ENCODE results near the gene ZBTB11. TPM values are rescaled to one million over a fixed set of nuclear protein-coding genes. Genes with fewer than 3 reads are reported as not detected.
"Not testable (repeated sequence)": the region's sequence is repeated elsewhere in the genome, so short reads cannot be mapped to it uniquely, and the experiment has no call there.

ZBTB11 gene
- polyA plus RNA-seq, 1 of the 3 experiments (the other 2 are of a cell fraction), result 4.9 TPM

GRCh38 chr3:101642441-101642840 lies 34.5 kb downstream of the ZBTB11 start:
- ChIA-PET CTCF (no interaction called here), POLR2A (no interaction called here)
- no peaks in the 10 kb centered on the region for H3K9me3 ChIP-seq
- H3K4me2 ChIP-seq, result no peak overlapping the region
- H3K4me3 ChIP-seq (ENCODE audit: low read depth in 2 of 2, low read length in 1 of 2), result no peak overlapping the region
- no peaks in the 10 kb centered on the region for H3K9me2 ChIP-seq
- no peak for DNase-seq
- H3K9ac ChIP-seq, result no peak overlapping the region
- no peaks in the 10 kb centered on the region for H3K36me3 ChIP-seq (replicated peaks in 1 of 2; ENCODE audit: control insufficient read depth in 1 of 2, insufficient read depth in 2 of 2, low read length in 1 of 2)
- 91% methylated on average over 3 of the region's 3 CpGs for WGBS (ENCODE audit: low lambda C conversion rate)
- H2AFZ ChIP-seq (ENCODE audit: low read depth), result no peak overlapping the region
- no peaks in the 10 kb centered on the region for H3F3A ChIP-seq (replicated peaks; ENCODE audit: insufficient read depth)
- H3K4me1 ChIP-seq (ENCODE audit: control insufficient read depth in 1 of 2, insufficient read depth in 2 of 2, low read depth in 1 of 2, low read length in 1 of 2), result peaks cover 0 to 10% of the 10 kb centered on the region in 2 experiments; a peak in 1 of 4 replicates
- no peaks in the 10 kb centered on the region for H4K20me1 ChIP-seq (ENCODE audit: insufficient read depth)
- TF ChIP-seq GATA2 (CRISPR knock-in tag; IDR thresholded peaks at IDR 0.05) (no peak), NFIC (IDR thresholded peaks at IDR 0.05; ENCODE audit: borderline replicate concordance) (no peak), SMC3 (IDR thresholded peaks at IDR 0.05; ENCODE audit: low read depth, low read length) (no peak), EP300 (IDR thresholded peaks at IDR 0.05; ENCODE audit: borderline replicate concordance in 1 of 2, low read depth in 1 of 2, low read length in 1 of 2) (no peak), FOXM1 (IDR thresholded peaks at IDR 0.05; ENCODE audit: low read depth) (no peak), USF2 (IDR thresholded peaks at IDR 0.05; ENCODE audit: borderline replicate concordance, low read depth, low read length) (no peak), PBX3 (IDR thresholded peaks at IDR 0.05) (no peak), NRF1 (IDR thresholded peaks at IDR 0.05; ENCODE audit: low read depth, low read length) (no peak), POLR2AphosphoS5 (IDR thresholded peaks at IDR 0.05; ENCODE audit: low read depth, low read length) (no peak)
- H3K79me2 ChIP-seq (ENCODE audit: insufficient read depth), result no peaks in the 10 kb centered on the region
- H3K27ac ChIP-seq (ENCODE audit: low read depth in 2 of 2, low read length in 1 of 2), result no peak overlapping the region
- no peaks in the 10 kb centered on the region for H3K27me3 ChIP-seq (ENCODE audit: insufficient read depth)

GRCh38 chr3:101641397-101642115 lies 35.4 kb downstream of the ZBTB11 start:
- H3K9ac ChIP-seq; H3K27me3 ChIP-seq (ENCODE audit: insufficient read depth); H3K27ac ChIP-seq (ENCODE audit: low read depth in 2 of 2, low read length in 1 of 2); H3K36me3 ChIP-seq (replicated peaks in 1 of 2; ENCODE audit: control insufficient read depth in 1 of 2, insufficient read depth in 2 of 2, low read length in 1 of 2); H3K4me3 ChIP-seq (ENCODE audit: low read depth in 2 of 2, low read length in 1 of 2); H2AFZ ChIP-seq (ENCODE audit: low read depth); H3K4me1 ChIP-seq (ENCODE audit: control insufficient read depth in 1 of 2, insufficient read depth in 2 of 2, low read depth in 1 of 2, low read length in 1 of 2); H3K9me3 ChIP-seq; POLR2A ChIA-PET; H3K4me2 ChIP-seq; H3K9me2 ChIP-seq; H4K20me1 ChIP-seq (ENCODE audit: insufficient read depth); DNase-seq; H3K79me2 ChIP-seq (ENCODE audit: insufficient read depth); H3F3A ChIP-seq (replicated peaks; ENCODE audit: insufficient read depth); CTCF ChIA-PET: not testable (repeated sequence)
- 78% methylated on average over 14 of the region's 14 CpGs for WGBS (ENCODE audit: low lambda C conversion rate)

GRCh38 chr3:101640256-101640655 lies 36.7 kb downstream of the ZBTB11 start:
- no peak for TF ChIP-seq MXI1 (IDR thresholded peaks at IDR 0.05; ENCODE audit: low read depth, low read length)
- TF ChIP-seq RFX5 (IDR thresholded peaks at IDR 0.05; ENCODE audit: low read length), result no peak
- TF ChIP-seq YY1 (IDR thresholded peaks at IDR 0.05; ENCODE audit: low read depth), result no peak
- ChIA-PET CTCF (no interaction called here), POLR2A (no interaction called here)
- H3K9me2 ChIP-seq, result no peaks in the 10 kb centered on the region
- DNase-seq, result no peak
- no peak overlapping the region for H3K4me2 ChIP-seq
- no peaks in the 10 kb centered on the region for H3K9me3 ChIP-seq
- no peaks in the 10 kb centered on the region for H3K27me3 ChIP-seq (ENCODE audit: insufficient read depth)
- peaks cover 0 to 10% of the 10 kb centered on the region in 2 experiments; a peak in 2 of 4 replicates for H3K4me1 ChIP-seq (ENCODE audit: control insufficient read depth in 1 of 2, insufficient read depth in 2 of 2, low read depth in 1 of 2, low read length in 1 of 2)
- no peak overlapping the region for H3K4me3 ChIP-seq (ENCODE audit: low read depth in 2 of 2, low read length in 1 of 2)
- H3K27ac ChIP-seq (ENCODE audit: low read depth in 2 of 2, low read length in 1 of 2), result no peak overlapping the region
- H3F3A ChIP-seq (replicated peaks; ENCODE audit: insufficient read depth), result no peaks in the 10 kb centered on the region
- no peak overlapping the region for H3K9ac ChIP-seq
- 91% methylated on average over 10 of the region's 10 CpGs for WGBS (ENCODE audit: low lambda C conversion rate)
- H2AFZ ChIP-seq (ENCODE audit: low read depth), result no peak overlapping the region
- H3K79me2 ChIP-seq (ENCODE audit: insufficient read depth), result no peaks in the 10 kb centered on the region
- no peaks in the 10 kb centered on the region for H4K20me1 ChIP-seq (ENCODE audit: insufficient read depth)
- no peaks in the 10 kb centered on the region for H3K36me3 ChIP-seq (replicated peaks in 1 of 2; ENCODE audit: control insufficient read depth in 1 of 2, insufficient read depth in 2 of 2, low read length in 1 of 2)
